ENCODE data around the gene ARL14. TPM values are rescaled to one million over a fixed set of nuclear protein-coding genes. Genes with fewer than 3 reads are reported as not detected.

The ARL14 gene
- total and polyA plus RNA-seq, 2 of the 13 experiments (the other 11 are each of a cell fraction or from before 2014, with no cell fraction given): 0.11 TPM; not detected in 1

GRCh38 chr3:160698599-160699195 is 21.7 kb downstream of the ARL14 start:
- Histone ChIP-seq H3K4me1 (ENCODE audit: insufficient read depth, low read length) (no peaks in the 10 kb centered on the region), H2AFZ (ENCODE audit: low read length) (no peak overlapping the region), H3K36me3 (replicated peaks in 1 of 2; ENCODE audit: control insufficient read depth in 1 of 2, insufficient read depth in 2 of 2, low read length in 2 of 2) (no peaks in the 10 kb centered on the region), H3K9me3 (ENCODE audit: low read length) (no peaks in the 10 kb centered on the region), H3K9ac (ENCODE audit: insufficient read depth, low read depth, low read length) (no peak overlapping the region), H3K27ac (ENCODE audit: extremely low read length, insufficient read depth, low read length) (no peak overlapping the region), H3K4me2 (ENCODE audit: low read depth, low read length) (no peak overlapping the region), H3K4me3 (replicated peaks in 1 of 3; ENCODE audit: insufficient read depth in 1 of 3, low read depth in 2 of 3, low read length in 3 of 3) (no peak overlapping the region), H4K20me1 (ENCODE audit: insufficient read depth, low read length) (no peaks in the 10 kb centered on the region), H3K27me3 (ENCODE audit: control insufficient read depth in 1 of 2, insufficient read depth in 2 of 2, low read length in 2 of 2) (no peaks in the 10 kb centered on the region; a peak in 1 of 5 replicates), H3K79me2 (ENCODE audit: insufficient read depth, low read length) (no peaks in the 10 kb centered on the region)
- 0% methylated on average over 1 of the region's 1 CpG for WGBS (ENCODE audit: low lambda C conversion rate)
- in situ Hi-C loops (cut with HindIII; ENCODE audit: extremely low pct_ligation_motif_present, low pct_unique_long_range_greater_than_20kb) (no loop called here), intact Hi-C loops (cut with micrococcal nuclease; ENCODE audit: unreplicated experiment) (no loop called here)
- ChIA-PET CTCF (ENCODE audit: low intra/inter-chr PET ratio, low total read pairs) (no interaction called here), POLR2A (no interaction called here)
- BruUV-seq (replicated peaks): no TSS peak
- FAIRE-seq (no peak), ATAC-seq (no peak), DNase-seq (ENCODE audit: low spot score) (no peak)
- no peak for TF ChIP-seq MZF1 (CRISPR knock-in tag; IDR thresholded peaks at IDR 0.05; ENCODE audit: borderline replicate concordance)
- TF ChIP-seq PHB2 (IDR thresholded peaks at IDR 0.05; ENCODE audit: partially characterized antibody): no peak
- TF ChIP-seq JUND (CRISPR knock-in tag; IDR thresholded peaks at IDR 0.05): no peak
- no peak for TF ChIP-seq ZFP36 (IDR thresholded peaks at IDR 0.05; ENCODE audit: borderline replicate concordance, low read depth, low read length, partially characterized antibody)
- TF ChIP-seq ZNF775 (CRISPR knock-in tag; IDR thresholded peaks at IDR 0.05; ENCODE audit: borderline replicate concordance): no peak
- TF ChIP-seq RXRA (CRISPR knock-in tag; IDR thresholded peaks at IDR 0.05): no peak
- TF ChIP-seq ZFYVE20 (CRISPR knock-in tag; IDR thresholded peaks at IDR 0.05; ENCODE audit: borderline replicate concordance, low read depth): no peak
- TF ChIP-seq MED1 (CRISPR knock-in tag; IDR thresholded peaks at IDR 0.05): no peak
- TF ChIP-seq ESRRA (CRISPR knock-in tag; IDR thresholded peaks at IDR 0.05; ENCODE audit: low read depth): no peak
- no peak for TF ChIP-seq ZNF768 (CRISPR knock-in tag; IDR thresholded peaks at IDR 0.05)
- no peak for TF ChIP-seq ZNF567 (CRISPR knock-in tag; IDR thresholded peaks at IDR 0.05; ENCODE audit: borderline replicate concordance)
- no peak for TF ChIP-seq SOX13 (IDR thresholded peaks at IDR 0.05)
- no peak for TF ChIP-seq SOX13 (CRISPR knock-in tag; conservative IDR thresholded peaks at IDR 0.05 in 1 of 2, IDR thresholded peaks at IDR 0.05 in 1 of 2)
- no peak for TF ChIP-seq PRPF4 (IDR thresholded peaks at IDR 0.05; ENCODE audit: low read depth, low read length, poor library complexity, severe bottlenecking)
- TF ChIP-seq CC2D1A (CRISPR knock-in tag; IDR thresholded peaks at IDR 0.05): no peak
- no peak for TF ChIP-seq MEIS2 (CRISPR knock-in tag; IDR thresholded peaks at IDR 0.05)
- no peak for TF ChIP-seq MAFF (IDR thresholded peaks at IDR 0.05; ENCODE audit: low read depth, low read length)
